ENCODE measurements around the gene PDIA3. TPM values are rescaled to one million over a fixed set of nuclear protein-coding genes. Genes with fewer than 3 reads are reported as not detected.

The PDIA3 gene
- total and polyA plus RNA-seq, 2 of the 13 experiments (the other 11 are each of a cell fraction or from before 2014, with no cell fraction given): 238 to 433 TPM

DNA sequence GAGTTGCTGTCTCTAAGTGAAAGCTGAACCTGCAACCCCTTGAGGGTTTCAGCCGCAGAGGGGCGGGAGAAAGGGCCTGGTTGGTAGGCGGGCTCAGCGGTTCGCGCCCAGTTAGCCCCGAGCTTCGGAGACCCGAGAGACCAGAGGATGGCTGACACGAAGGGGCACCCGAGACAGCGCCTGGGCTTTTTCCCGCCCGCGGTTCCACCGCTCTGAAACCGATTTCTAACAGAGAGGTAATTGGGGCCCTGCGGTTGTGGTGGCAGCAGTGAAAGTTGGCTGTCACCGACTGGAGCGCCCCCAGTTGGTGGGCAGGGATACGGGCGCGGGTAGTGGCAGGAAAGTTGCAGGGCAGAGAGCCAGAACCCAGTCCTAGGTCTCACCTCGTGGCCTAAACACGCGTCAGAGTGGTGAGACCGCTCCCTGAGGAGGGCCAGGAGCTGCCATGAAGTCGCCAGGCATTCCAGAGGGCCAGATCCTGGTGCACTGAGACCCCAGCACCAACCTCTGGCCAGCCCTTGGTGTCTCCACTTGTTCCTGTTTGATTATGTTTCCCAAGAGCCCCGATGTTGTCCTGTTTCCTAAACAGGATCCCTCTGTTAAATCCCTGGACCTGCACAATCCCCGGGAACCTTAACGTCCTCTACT lies 31.2 kb downstream of the PDIA3 start (continued):
- TF ChIP-seq ZBED4 (CRISPR knock-in tag; IDR thresholded peaks at IDR 0.05; ENCODE audit: borderline replicate concordance) (0 out of 2 replicates have a peak, but pooled peaks have one; percentile 54), ZNF256 (CRISPR knock-in tag; conservative IDR thresholded peaks at IDR 0.05) (peak; percentile 73; the same call in 1 of the 2 replicates), CENPX (CRISPR knock-in tag; IDR thresholded peaks at IDR 0.05) (no peak), FOXP1 (IDR thresholded peaks at IDR 0.05) (no peak), FOXP1 (CRISPR knock-in tag; IDR thresholded peaks at IDR 0.05) (0 out of 2 replicates have a peak, but pooled peaks have one; percentile 8), KLF16 (CRISPR knock-in tag; IDR thresholded peaks at IDR 0.05) (no peak), ZNF816 (CRISPR knock-in tag; IDR thresholded peaks at IDR 0.05; ENCODE audit: borderline replicate concordance) (peak; percentile 81; the same call in 1 of the 2 replicates), RFX5 (IDR thresholded peaks at IDR 0.05; ENCODE audit: low read depth, low read length) (no peak), ZNF101 (CRISPR knock-in tag; IDR thresholded peaks at IDR 0.05; ENCODE audit: borderline replicate concordance, low read depth) (0 out of 2 replicates have a peak, but pooled peaks have one; percentile 47), ZFAT (CRISPR knock-in tag; conservative IDR thresholded peaks at IDR 0.05) (no peak), ATM (IDR thresholded peaks at IDR 0.05; ENCODE audit: borderline replicate concordance) (no peak)
- TF ChIP-seq, protein P1, sequence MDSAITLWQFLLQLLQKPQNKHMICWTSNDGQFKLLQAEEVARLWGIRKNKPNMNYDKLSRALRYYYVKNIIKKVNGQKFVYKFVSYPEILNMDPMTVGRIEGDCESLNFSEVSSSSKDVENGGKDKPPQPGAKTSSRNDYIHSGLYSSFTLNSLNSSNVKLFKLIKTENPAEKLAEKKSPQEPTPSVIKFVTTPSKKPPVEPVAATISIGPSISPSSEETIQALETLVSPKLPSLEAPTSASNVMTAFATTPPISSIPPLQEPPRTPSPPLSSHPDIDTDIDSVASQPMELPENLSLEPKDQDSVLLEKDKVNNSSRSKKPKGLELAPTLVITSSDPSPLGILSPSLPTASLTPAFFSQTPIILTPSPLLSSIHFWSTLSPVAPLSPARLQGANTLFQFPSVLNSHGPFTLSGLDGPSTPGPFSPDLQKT (CRISPR knock-in tag; IDR thresholded peaks at IDR 0.05; ENCODE audit: borderline replicate concordance): 0 out of 2 replicates have a peak, but pooled peaks have one; percentile 8
- TF ChIP-seq, protein P2, sequence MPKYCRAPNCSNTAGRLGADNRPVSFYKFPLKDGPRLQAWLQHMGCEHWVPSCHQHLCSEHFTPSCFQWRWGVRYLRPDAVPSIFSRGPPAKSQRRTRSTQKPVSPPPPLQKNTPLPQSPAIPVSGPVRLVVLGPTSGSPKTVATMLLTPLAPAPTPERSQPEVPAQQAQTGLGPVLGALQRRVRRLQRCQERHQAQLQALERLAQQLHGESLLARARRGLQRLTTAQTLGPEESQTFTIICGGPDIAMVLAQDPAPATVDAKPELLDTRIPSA (CRISPR knock-in tag; IDR thresholded peaks at IDR 0.05; ENCODE audit: borderline replicate concordance): no peak
- TF ChIP-seq, protein P3, sequence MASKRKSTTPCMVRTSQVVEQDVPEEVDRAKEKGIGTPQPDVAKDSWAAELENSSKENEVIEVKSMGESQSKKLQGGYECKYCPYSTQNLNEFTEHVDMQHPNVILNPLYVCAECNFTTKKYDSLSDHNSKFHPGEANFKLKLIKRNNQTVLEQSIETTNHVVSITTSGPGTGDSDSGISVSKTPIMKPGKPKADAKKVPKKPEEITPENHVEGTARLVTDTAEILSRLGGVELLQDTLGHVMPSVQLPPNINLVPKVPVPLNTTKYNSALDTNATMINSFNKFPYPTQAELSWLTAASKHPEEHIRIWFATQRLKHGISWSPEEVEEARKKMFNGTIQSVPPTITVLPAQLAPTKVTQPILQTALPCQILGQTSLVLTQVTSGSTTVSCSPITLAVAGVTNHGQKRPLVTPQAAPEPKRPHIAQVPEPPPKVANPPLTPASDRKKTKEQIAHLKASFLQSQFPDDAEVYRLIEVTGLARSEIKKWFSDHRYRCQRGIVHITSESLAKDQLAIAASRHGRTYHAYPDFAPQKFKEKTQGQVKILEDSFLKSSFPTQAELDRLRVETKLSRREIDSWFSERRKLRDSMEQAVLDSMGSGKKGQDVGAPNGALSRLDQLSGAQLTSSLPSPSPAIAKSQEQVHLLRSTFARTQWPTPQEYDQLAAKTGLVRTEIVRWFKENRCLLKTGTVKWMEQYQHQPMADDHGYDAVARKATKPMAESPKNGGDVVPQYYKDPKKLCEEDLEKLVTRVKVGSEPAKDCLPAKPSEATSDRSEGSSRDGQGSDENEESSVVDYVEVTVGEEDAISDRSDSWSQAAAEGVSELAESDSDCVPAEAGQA (IDR thresholded peaks at IDR 0.05; ENCODE audit: low read depth): no peak
- TF ChIP-seq, protein P3 (CRISPR knock-in tag; IDR thresholded peaks at IDR 0.05; ENCODE audit: borderline replicate concordance): no peak

Data from HepG2 (cell line).